Gastrocnemius medialis (tissue), 4 donors: ENCODE data around the gene NRN1L.

Experiments used
- CTCF ChIP-seq, 5 experiments: fragments of 450-650 bp in 3 of 5; fragments of 200-600 bp in 2 of 5; sonication (generic) in 2 of 5; IDR thresholded peaks in 4 of 5; conservative IDR thresholded peaks in 1 of 5; 1 replicate in 4 of 5; 2 replicates in 1 of 5; pipeline ENCODE4 v1.5.1; 2016 to 2019; ENCODE audit warnings: antibody characterized with exemption in 5 of 5, mild to moderate bottlenecking in 3 of 5, moderate library complexity in 3 of 5
- POLR2A ChIP-seq, 2 donors: fragments of 450-650 bp; IDR thresholded peaks; one replicate each; pipeline ENCODE4 v1.6.1; 2017; ENCODE audit warnings: antibody characterized with exemption in 2 of 2, mild to moderate bottlenecking in 2 of 2, moderate library complexity in 2 of 2

GRCh38 chr16:67922740-67923139 is 38.1 kb downstream of the NRN1L start:
- TF ChIP-seq CTCF (IDR thresholded peaks at IDR 0.05 in 4 of 5, conservative IDR thresholded peaks at IDR 0.05 in 1 of 5) (no peak), POLR2A (IDR thresholded peaks at IDR 0.05) (no peak)
